Measurements from ENCODE around the gene ZWILCH. TPM values are rescaled to one million over a fixed set of nuclear protein-coding genes. Genes with fewer than 3 reads are reported as not detected.
A peak's percentile ranks its signal among the peaks of the same experiment; 100 is the strongest.

The ZWILCH gene
- total RNA-seq, 1 donor from 2014 or later: 13.8 TPM

- Mint-ChIP-seq H3K36me3 (ENCODE audit: unreplicated experiment) (peaks cover 21% of the 10 kb centered on the region), H3K27me3 (ENCODE audit: unreplicated experiment) (no peaks in the 10 kb centered on the region), H3K4me1 (ENCODE audit: unreplicated experiment) (peaks cover 32% of the 10 kb centered on the region), H3K9me3 (ENCODE audit: unreplicated experiment) (no peaks in the 10 kb centered on the region), H3K27ac (ENCODE audit: unreplicated experiment) (peak overlapping the region; percentile 98), H3K4me3 (ENCODE audit: unreplicated experiment) (peak overlapping the region; percentile 97)
- DNase-seq (ENCODE audit: extremely low spot score, unreplicated experiment): no peak
- TF ChIP-seq CTCF (IDR thresholded peaks at IDR 0.05): no peak
These were observed 295 bp downstream of the ZWILCH start for GRCh38 chr15:66505430-66505811.

GRCh38 chr15:66505818-66506217 is 692 bp downstream of the ZWILCH start:
- Mint-ChIP-seq H3K4me3 (ENCODE audit: unreplicated experiment) (peak overlapping the region; percentile 97), H3K36me3 (ENCODE audit: unreplicated experiment) (peaks cover 18% of the 10 kb centered on the region), H3K4me1 (ENCODE audit: unreplicated experiment) (peaks cover 32% of the 10 kb centered on the region), H3K27ac (ENCODE audit: unreplicated experiment) (peak overlapping the region; percentile 98), H3K9me3 (ENCODE audit: unreplicated experiment) (no peaks in the 10 kb centered on the region), H3K27me3 (ENCODE audit: unreplicated experiment) (no peaks in the 10 kb centered on the region)
- DNase-seq (ENCODE audit: extremely low spot score, unreplicated experiment): no peak
- no peak for TF ChIP-seq CTCF (IDR thresholded peaks at IDR 0.05)

GRCh38 chr15:66508293-66508883 is 3.3 kb downstream of the ZWILCH start:
- no peak overlapping the region for H3K27ac Mint-ChIP-seq (ENCODE audit: unreplicated experiment)
- TF ChIP-seq CTCF (IDR thresholded peaks at IDR 0.05): no peak
- no peak for DNase-seq (ENCODE audit: extremely low spot score, unreplicated experiment)
- H3K36me3 Mint-ChIP-seq (ENCODE audit: unreplicated experiment): no peaks in the 10 kb centered on the region
- H3K9me3 Mint-ChIP-seq (ENCODE audit: unreplicated experiment): no peaks in the 10 kb centered on the region
- no peaks in the 10 kb centered on the region for H3K27me3 Mint-ChIP-seq (ENCODE audit: unreplicated experiment)
- H3K4me1 Mint-ChIP-seq (ENCODE audit: unreplicated experiment): peaks cover 18% of the 10 kb centered on the region
- H3K4me3 Mint-ChIP-seq (ENCODE audit: unreplicated experiment): no peak overlapping the region

- no peak overlapping the region for H3K4me3 Mint-ChIP-seq (ENCODE audit: unreplicated experiment)
- no peak overlapping the region for H3K27ac Mint-ChIP-seq (ENCODE audit: unreplicated experiment)
- no peak for TF ChIP-seq CTCF (IDR thresholded peaks at IDR 0.05)
- H3K27me3 Mint-ChIP-seq (ENCODE audit: unreplicated experiment): no peaks in the 10 kb centered on the region
- no peaks in the 10 kb centered on the region for H3K9me3 Mint-ChIP-seq (ENCODE audit: unreplicated experiment)
- peaks cover 3% of the 10 kb centered on the region for H3K4me1 Mint-ChIP-seq (ENCODE audit: unreplicated experiment)
- DNase-seq (ENCODE audit: extremely low spot score, unreplicated experiment): no peak
- H3K36me3 Mint-ChIP-seq (ENCODE audit: unreplicated experiment): peaks cover 9% of the 10 kb centered on the region
These were observed 9.5 kb downstream of the ZWILCH start for GRCh38 chr15:66514586-66514985.

GRCh38 chr15:66515901-66516322 is 10.8 kb downstream of the ZWILCH start:
- Mint-ChIP-seq H3K9me3 (ENCODE audit: unreplicated experiment) (no peaks in the 10 kb centered on the region), H3K27me3 (ENCODE audit: unreplicated experiment) (no peaks in the 10 kb centered on the region), H3K4me1 (ENCODE audit: unreplicated experiment) (peaks cover 3% of the 10 kb centered on the region), H3K27ac (ENCODE audit: unreplicated experiment) (no peak overlapping the region), H3K4me3 (ENCODE audit: unreplicated experiment) (no peak overlapping the region), H3K36me3 (ENCODE audit: unreplicated experiment) (peaks cover 9% of the 10 kb centered on the region)
- no peak for DNase-seq (ENCODE audit: extremely low spot score, unreplicated experiment)
- no peak for TF ChIP-seq CTCF (IDR thresholded peaks at IDR 0.05)

All from osteocyte (in vitro differentiated cells).